ENCODE data around the gene XXYLT1.
A peak's percentile ranks its signal among the peaks of the same experiment; 100 is the strongest.
"Not testable (repeated sequence)": the region's sequence is repeated elsewhere in the genome, so short reads cannot be mapped to it uniquely, and the experiment has no call there.

Gene XXYLT1, protein sequence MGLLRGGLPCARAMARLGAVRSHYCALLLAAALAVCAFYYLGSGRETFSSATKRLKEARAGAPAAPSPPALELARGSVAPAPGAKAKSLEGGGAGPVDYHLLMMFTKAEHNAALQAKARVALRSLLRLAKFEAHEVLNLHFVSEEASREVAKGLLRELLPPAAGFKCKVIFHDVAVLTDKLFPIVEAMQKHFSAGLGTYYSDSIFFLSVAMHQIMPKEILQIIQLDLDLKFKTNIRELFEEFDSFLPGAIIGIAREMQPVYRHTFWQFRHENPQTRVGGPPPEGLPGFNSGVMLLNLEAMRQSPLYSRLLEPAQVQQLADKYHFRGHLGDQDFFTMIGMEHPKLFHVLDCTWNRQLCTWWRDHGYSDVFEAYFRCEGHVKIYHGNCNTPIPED

DNA sequence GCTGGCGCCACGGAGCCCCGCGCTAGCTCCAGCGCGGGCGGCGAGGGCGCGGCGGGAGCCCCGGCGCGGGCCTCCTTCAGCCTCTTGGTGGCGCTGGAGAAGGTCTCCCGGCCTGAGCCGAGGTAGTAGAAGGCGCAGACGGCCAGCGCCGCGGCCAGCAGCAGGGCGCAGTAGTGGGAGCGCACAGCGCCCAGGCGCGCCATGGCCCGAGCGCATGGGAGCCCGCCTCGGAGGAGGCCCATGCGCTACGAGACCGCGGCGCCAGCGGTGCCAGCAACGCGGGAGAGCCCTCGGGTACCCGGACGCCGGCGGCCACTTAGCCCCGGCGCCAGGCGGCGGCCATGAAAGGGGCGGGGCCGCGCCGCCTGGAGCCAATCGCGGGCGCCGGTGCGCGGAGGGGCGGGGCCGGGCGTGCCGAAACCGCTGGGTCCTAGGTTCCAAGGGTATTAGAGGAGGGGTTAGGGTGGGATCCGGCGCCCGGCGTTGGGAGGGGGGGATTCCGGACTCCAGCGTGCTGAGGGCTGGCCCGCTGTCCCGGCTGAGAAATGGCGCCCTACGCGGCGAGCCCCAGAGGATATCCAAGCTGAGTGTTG is at the start of gene XXYLT1:
XXYLT1 (minus strand) TSS at position 343 of the 593 bp plus-strand sequence; CDS start at position 242, 101 bp downstream.
- DNase-seq = peak; percentile 87

DNA sequence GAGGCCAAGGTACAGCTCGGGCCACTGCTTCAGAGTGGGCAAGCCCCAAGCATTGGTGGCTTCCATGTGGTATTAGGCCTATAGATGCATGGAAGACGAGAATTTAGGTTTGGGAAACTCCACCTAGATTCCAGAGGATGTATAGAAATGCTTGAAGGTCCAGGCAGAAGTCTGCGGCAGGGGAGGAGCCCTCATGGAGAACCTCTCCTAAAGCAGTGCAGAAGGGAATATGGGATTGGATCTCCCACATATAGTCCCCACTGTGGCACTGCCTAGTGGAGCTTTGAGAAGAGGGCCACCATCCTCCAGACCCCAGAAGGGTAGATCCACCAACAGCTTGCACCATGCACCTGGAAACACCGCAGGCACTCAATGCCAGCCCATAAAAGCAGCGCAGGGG is 48.1 kb upstream of the XXYLT1 start:
- no peak for DNase-seq

DNA sequence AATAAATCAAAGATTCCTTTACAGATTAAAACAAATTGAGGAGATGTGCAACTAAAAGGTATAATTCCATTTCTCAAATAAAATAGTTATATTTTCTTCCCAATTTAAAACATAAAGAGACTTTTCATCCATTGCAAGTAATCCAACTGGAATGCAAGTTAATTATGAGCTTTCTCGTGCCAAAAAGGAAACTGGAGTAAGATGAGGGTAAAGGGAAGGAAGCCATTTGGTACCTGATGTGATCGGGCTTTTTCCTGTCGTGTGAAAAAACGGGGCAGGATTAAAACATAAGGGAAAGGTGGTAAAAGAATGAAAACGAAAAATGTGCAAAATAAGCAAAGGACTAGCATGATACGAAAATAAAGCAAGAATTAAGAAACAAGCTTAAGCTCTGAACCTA is 41.8 kb upstream of the XXYLT1 start:
- DNase-seq = no peak

DNA sequence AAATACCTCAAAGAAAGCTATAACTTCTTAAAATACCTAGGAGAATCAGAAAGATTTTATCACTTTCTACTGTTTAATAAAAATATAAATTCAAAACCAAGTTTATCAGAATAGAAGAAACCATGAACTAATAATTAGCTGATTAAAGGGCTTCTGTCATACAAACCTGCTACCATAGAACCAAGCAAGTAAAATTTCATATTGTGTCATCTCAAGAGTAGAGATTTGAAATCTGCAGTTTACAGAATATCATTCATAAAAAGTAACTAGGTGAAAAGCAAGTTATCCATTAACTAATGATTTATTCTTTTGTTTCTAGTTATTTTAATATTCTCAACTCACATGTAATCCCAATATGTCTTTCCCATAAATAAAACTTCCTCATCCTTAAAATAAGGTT is 36.8 kb upstream of the XXYLT1 start:
- no peak for DNase-seq

DNA sequence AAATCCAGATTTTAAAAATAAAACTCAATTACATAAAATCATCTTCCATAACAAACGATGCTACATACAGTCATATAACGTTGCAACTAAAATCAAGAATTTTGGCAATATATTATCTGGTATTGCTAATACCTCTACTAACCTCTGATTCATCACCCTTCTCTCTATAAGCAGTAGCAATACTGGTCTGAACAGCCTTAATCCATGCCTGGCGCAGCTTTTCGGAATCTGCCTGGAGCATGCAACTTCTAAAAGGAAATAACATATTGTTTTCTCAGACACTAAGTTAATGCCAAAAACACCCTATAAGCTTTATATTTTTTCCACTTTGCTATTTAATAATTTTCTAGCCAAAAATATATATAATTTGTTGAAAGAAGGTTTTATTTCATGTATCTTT is 35.4 kb upstream of the XXYLT1 start:
- no peak for DNase-seq

DNA sequence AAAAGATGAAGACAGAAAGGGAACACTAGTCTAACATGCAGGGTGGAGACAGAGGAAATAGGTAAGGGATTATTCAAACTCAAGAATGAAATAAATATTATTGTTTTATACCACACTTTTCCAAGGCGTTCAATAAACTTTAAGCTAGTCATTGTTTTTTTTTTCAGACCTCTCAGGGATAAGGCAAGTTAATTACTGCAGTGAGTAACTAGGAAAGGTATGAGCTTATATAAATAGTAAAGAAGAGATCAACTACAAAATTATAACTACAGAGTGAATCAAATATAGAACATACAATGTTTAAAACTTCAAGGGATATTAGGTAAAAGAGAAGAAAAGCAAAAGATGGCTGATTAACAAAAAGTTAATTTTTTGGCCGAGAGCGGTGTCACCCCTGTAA is 31.5 kb upstream of the XXYLT1 start:
- DNase-seq = no peak

DNA sequence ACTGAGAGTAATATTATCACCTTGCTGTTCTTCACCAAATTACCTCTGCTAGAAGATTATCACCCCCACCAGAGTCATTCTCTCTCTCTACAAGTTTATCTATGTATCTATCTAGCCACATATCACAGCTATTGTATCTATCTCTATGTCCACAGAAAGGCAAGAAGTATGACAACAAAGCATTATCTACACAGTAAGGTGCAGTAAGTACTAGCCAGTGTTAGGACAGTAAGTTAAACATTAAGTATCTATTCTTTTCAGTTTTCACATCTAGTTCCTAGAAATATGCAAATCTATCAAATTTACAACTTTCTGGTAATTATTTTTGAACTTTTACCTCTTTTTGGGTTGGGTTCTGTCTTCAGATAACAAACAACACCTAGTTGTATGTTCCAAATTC is 26.5 kb upstream of the XXYLT1 start:
- DNase-seq = no peak

DNA sequence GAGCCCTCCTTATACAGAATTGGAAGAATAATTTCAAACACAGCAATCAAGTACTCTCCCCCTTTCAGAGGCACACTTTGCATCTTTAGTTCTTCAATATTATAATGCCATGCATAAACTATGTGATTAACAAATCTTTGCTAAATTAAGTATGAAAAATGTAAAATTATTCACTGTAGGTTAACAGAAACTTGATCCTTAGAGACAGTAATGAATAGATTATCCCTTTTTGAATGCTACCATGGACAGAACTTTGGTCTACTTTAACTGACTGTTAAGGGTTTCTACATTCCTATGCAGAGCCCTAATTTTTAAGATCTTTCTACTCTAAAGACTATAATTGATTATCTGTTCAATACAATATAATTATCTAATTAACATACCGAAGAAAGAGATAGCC is 25.7 kb upstream of the XXYLT1 start:
- no peak for DNase-seq

DNA sequence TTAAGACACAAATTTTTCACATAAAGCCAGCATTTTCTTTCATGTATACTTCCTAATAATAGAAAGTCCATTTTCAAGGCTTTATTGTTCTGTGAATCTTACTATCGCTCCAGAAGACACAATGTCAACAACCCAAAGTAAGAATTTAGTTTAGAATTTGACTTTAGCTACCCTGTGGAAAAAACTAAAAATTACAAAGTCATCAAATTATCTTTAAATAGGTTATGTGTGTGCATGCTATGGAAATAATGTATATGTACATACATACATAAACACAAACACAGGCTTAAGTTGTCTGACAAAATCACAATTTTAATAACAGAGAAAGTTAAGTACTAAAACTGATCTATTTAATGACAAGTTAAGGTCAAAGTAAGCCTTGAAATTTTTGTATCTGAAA is 20.2 kb upstream of the XXYLT1 start:
- DNase-seq = no peak

DNA sequence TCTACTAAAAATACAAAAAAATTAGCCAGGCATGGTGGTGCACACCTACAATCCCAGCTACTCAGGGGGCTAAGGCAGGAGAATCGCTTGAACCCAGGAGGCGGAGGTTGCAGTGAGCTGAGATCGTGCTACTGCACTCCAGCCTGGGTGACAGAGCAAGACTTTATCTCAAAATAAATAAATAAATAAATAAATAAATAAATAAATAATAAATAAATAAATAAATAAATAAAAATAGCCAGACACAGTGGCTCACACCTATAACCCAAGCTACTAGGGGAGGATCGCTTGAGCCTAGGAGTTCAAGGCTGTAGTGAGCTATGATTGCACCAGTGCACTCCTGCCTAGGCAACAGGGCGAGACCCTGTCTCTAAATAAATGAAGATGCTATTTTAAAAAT is 19.7 kb upstream of the XXYLT1 start:
- not testable (repeated sequence) for DNase-seq

DNA sequence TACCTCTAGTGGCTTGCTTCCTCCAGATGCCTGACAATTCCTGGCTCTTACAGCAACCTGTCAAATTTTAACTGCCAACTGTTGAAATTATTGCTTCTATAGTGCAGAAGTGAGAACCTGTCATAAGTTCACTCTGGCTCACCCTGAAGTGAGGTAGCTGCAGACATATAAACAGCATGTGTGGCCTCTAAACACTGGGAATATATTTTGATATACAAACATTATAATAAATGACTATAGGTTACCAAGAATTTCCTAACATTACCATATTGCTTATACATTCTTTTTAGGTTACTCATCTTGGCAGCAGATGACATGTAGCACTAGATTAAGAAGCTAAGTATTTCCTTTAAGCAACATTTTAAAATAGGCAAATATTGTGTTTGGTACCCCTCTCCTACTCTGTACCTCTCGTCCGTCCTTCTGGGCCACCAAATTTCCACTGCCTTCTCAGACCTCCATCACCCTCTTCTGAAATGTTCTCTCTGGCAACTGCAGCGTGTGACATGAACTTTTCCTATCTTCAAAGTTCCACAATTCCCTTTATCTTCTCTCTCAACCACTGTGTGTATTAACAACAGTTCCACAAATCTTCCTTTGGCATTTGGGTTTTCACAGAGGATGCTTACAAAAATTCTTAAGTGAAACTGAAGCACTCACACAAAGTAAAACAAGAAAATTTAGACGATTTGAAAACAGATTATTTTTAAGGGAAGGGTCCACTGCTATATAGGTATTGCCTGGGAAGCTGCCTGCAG is 15.3 kb upstream of the XXYLT1 start:
- DNase-seq = no peak

DNA sequence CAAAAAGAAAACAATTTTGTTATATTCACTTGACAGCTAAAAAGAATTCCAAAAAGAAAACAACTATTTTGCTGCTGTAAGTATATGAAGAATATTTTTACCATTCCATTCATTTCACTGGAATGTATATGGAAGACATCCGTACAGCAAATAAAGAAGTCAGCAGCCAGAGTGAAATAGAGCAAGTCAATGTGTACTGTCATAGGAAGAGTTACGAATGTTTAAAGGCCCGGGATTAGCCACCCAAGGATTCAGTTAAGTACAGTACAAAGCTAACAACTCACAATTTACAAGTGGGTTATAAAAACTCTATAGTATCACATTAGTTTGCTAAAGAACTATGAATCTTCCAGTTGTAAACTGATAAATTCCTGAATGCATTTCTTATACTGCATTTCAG is 14.4 kb upstream of the XXYLT1 start:
- DNase-seq = no peak

DNA sequence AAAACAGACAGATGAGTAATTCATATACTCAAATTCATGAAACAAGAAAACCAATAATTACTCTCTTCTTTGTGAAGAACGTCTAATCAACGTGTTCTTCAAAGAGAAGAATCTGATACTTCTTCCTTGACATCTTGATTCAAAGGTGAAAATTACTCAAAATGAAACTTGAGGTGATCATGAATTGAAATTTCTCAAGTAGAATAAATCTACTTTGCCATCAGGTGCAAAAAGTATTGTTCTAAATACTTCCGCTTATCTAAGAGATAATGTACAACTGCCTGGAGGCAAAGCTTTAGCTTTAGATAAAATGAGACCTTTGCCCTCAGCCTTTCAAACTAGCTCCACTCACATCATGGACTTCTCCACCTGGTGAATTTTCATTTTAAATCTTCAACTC is 13.9 kb upstream of the XXYLT1 start:
- DNase-seq = no peak

DNA sequence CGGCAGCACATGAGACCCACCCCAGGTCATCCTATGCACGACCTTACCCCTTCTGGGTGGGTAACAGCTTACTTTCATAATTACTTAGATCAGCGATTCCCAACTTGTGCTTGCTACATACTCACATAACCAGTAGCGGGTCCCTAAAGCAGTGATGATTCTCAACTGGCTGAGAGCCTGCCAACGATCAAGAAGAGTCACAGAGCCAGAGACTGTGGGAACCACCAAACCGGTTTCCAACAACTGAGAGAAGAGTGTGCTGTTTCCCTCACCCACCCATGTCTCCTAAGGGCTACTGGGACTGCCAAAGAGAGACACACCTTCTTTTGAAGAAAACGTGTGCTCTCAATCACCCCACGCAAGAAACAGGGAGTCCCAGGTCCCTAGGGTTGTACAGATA is 12.0 kb upstream of the XXYLT1 start:
- no peak for DNase-seq

DNA sequence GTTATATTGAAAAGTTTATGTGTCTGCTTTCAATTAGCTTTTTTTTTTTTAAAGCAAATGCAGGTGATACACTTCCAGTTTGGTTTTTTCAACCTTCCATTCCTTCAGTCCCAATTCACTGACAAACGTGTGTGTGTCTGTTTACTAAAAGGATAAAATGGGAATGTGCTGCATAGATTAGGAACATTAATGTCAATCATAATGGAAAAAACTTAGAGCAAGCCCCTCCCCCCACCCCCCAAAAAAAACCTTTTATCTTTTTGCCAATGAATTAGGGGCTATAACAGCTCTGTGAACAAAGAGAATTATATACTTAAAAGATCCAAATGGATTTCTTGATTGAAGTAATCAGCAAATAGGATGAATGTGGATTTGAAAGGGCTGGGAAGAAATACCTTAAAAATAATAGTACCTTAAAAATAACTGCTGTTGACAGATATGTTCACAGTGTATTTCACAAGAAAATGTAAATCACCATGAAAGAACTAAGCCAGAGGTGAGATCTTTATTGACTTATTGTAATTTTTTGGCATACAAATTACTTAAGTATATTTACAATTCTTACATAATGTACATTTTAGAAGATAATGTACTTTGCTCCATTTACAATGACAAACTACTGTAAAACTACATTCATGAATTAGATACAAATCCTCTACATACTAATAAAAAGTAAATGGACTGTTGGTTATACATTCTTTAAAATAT is 3.5 kb upstream of the XXYLT1 start:
- no peak for DNase-seq

DNA sequence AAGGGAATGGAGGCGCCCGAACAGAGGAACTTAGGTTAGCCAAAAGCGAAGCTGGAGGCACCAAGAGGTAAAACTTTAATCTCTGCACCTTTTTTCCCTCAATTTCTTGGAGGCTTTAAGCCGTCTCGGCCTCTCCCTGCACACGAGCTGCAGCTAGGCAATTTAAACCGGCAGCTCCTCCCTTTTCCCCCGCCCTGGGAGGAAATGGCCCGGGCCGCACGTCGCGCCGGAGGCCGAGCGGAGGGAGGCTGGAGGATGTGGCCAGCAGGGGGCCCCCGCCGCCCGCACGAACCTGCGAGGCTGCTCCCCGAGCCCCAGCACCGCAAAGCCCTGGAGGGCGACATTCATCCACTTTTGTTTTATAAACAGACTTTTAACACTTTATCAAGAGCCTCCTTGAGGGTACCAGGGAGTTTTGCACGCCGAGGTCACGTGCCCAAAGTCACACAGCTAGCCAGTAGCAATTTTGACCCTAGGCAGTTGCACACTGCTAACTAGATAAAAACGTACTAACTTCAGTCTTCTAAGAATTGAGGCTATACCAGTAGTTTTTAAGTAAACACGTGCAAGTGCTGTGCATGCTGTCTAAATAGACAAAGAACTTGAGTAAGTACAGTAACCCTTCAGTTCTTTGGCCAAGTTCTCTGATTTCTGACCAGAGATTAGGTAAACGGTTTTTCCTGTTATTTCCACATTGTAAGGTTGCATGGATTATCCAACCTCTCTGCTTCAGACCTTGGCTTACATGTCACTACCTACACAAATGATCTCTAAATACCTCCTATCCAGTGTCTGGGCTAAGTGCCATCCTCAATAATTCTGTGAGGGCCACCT is 668 bp upstream of the XXYLT1 start:
- DNase-seq = peak; percentile 87

DNA sequence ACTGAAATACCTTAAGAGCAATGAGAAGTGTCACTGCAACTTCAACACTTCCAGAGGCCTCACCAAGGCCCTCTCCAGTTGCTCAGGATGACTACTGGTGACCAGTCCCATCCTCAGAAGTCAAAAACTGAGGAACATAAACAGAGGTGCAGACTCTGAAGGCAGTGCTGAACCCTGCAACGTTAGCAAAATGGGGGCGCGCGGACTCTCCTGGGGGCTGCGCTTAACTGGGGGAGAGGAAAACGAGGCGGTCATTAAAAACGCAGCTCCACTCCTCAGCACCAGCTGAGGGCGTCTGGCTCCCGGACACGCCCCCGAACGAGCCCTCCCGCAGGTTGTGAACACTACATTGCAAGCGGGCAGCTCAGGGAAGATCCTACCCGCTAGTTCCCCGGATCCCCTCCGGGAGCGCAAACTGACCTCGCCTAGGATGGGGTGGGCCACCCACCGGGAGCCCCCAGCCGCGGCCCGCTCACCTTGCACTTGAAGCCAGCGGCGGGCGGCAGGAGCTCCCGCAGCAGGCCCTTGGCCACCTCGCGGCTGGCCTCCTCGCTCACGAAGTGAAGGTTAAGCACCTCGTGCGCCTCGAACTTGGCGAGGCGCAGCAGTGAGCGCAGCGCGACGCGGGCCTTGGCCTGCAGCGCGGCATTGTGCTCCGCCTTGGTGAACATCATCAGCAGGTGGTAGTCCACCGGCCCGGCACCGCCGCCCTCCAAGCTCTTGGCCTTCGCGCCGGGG is 711 bp downstream of the XXYLT1 start:
- DNase-seq = peak; percentile 52

DNA sequence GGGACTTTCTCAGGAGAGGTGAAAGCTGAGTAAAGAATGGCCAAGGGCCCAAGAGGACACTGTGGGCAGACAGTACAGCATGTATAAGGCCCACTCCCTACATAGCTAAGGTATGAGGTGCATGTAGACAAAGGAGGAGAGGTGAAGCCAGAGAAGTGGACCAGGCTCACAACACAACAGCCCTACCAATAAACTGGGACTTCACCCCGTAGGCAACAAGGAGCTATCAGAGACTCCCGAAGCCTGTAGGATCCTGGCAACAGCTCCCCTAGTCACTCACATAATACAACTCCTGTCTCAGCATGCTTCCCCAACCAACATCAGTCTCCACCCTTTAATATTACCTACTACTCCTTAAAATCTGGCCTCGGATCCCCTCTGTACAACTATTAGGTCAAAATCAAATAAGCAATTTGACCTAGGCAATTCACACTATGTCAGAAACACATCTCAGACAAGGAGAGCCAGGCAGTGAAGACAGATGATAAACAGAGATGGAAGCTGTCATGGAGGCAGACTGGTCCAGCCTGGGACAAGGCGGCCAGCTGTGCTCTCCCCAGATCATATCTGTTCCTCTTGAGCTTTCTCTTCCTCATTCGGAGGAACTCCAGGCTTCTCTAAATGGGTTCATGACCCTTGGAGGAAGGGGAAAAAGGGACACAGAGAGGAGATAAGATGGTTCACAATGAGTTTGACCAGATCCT is 1.4 kb downstream of the XXYLT1 start:
- no peak for DNase-seq

DNA sequence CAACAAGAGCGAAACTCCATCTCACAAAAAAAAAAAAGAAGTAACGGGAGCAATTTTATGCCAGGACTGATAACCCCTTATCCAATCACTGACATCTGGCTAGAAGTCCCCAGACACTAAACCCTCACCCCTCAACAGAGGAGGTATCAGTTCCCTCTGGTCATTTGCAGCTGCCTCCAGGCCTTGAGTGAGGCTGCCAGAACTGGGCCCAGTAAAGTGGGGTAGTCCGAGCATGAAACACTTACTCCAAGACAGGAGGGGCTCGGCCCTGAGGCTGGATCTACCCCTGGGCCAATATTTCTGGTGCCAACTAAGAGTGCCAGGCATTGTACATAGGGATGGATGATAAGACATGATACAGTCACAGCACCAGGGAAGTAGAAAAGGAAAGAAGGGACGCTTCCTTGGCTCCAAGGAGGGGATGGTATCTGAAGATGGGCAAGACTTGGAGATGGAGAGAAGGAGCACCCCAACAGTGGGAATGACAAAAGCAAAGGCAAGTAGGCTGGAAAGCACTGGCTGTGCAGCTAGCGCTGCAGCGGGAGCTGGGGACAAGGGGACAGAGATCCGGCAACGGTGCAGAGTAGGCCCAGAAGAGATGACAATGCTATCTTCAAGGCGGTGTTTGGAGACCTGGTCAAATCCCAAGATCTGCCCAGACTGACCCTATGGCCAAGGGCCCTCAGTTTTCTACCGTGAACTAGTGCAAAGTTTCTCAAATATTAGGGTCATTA is 2.2 kb downstream of the XXYLT1 start:
- no peak for DNase-seq

DNA sequence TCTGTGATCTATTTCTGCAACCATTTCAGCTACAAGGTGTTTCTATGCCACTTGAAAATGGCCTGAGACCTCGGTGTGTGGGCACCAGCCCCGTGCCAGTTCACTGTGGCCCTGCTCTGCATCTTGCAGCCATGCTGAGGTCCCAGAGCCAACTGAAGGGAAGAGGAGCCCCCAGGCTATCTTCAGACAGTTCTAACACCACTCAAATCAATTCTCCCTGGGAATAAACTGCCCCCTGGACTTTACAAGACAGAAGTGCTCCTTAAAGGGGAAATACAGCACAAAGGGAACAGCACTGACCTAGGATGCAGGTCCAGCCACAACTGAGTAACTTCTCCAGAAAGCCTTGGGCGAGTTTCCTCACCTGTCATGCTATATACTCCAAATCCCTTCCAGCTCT is 3.9 kb downstream of the XXYLT1 start:
- no peak for DNase-seq

All from DMS 273 treated with DMSO at 0.1 percent for 48 hours (cell line).